Measurements from ENCODE around the gene WDR72. TPM values are rescaled to one million over a fixed set of nuclear protein-coding genes. Genes with fewer than 3 reads are reported as not detected.
A peak's percentile ranks its signal among the peaks of the same experiment; 100 is the strongest.

WDR72 gene
- total RNA-seq, result under 1 TPM; 0.55 to 0.97 TPM
- under 1 TPM; 0.10 to 0.35 TPM for polyA plus RNA-seq
- long read RNA-seq, donor 1, result 0 reads
- long read RNA-seq, donor 2, result 0 reads
- long read RNA-seq, donor 3, result 0 reads
- long read RNA-seq, donor 4, result 0 reads
- long read RNA-seq, donor 5, result 0 reads

DNA sequence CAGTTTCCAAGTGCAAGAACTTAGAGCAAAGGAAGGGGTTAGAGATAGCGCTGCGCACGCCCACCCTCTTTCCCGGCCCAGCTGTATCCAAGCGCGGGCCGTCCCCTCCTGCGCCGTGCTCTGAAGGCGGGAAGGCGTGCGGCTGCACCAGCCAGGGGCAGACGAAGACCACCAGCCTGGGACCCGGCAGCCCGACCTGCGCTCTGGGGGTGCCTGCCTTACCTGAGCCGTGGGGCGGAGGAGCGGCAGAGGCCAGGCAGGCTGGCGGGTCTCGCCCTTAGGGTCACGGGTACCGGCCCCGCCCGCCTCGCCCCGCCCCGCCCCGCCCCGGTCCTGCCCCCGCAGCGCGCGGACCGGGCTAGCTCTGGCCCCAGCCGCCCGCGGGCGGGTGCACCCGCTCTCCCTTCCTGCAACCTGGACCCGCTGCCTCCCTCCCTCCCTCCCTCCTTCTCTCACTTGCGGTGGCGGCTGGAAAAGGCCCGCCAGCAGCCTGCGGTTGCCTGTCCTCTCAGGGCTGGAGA, at the start of gene WDR72:
Gene WDR72 (minus strand): TSS at position 253 of the 521 bp plus-strand sequence. CDS start 26,514 bp downstream, outside the sequence.
- Histone ChIP-seq H3K4me3 (peak within 1 kb of the TSS; percentile 39), H3K27ac (ENCODE audit: low read depth in 1 of 2, low read length in 1 of 2) (no peak within 1 kb of the TSS), H3K4me1 (ENCODE audit: control insufficient read depth in 5 of 5, insufficient read depth in 5 of 5, low read length in 5 of 5) (peaks cover 0 to 2% (median 0%) of the 10 kb centered on the region in 5 donors), H3K9me3 (ENCODE audit: control insufficient read depth in 4 of 4, insufficient read depth in 3 of 4, low read length in 3 of 4) (peaks cover 0 to 2% (median 0%) of the 10 kb centered on the region in 4 donors), H3K36me3 (ENCODE audit: control insufficient read depth in 4 of 4, insufficient read depth in 4 of 4, low read length in 4 of 4) (no peaks in the 10 kb centered on the region), H3K9ac (ENCODE audit: insufficient read depth in 1 of 2, low read length in 2 of 2) (no peak within 1 kb of the TSS), H3K27me3 (ENCODE audit: control insufficient read depth in 3 of 3, insufficient read depth in 3 of 3, low read length in 2 of 3) (peaks cover 0 to 9% (median 8%) of the 10 kb centered on the region in 3 donors)
- DNase-seq (peak; percentile 17 to 51 (median 38)), ATAC-seq (ENCODE audit: insufficient read depth, low FRiP score) (peak; percentile 53)
- TF ChIP-seq, protein P1, sequence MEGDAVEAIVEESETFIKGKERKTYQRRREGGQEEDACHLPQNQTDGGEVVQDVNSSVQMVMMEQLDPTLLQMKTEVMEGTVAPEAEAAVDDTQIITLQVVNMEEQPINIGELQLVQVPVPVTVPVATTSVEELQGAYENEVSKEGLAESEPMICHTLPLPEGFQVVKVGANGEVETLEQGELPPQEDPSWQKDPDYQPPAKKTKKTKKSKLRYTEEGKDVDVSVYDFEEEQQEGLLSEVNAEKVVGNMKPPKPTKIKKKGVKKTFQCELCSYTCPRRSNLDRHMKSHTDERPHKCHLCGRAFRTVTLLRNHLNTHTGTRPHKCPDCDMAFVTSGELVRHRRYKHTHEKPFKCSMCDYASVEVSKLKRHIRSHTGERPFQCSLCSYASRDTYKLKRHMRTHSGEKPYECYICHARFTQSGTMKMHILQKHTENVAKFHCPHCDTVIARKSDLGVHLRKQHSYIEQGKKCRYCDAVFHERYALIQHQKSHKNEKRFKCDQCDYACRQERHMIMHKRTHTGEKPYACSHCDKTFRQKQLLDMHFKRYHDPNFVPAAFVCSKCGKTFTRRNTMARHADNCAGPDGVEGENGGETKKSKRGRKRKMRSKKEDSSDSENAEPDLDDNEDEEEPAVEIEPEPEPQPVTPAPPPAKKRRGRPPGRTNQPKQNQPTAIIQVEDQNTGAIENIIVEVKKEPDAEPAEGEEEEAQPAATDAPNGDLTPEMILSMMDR (IDR thresholded peaks at IDR 0.05; ENCODE audit: control extremely low read depth, extremely low read depth), result no peak
- 1 to 2% methylated on average over 34 to 45 of the region's 45 CpGs for WGBS, 2 donors

DNA sequence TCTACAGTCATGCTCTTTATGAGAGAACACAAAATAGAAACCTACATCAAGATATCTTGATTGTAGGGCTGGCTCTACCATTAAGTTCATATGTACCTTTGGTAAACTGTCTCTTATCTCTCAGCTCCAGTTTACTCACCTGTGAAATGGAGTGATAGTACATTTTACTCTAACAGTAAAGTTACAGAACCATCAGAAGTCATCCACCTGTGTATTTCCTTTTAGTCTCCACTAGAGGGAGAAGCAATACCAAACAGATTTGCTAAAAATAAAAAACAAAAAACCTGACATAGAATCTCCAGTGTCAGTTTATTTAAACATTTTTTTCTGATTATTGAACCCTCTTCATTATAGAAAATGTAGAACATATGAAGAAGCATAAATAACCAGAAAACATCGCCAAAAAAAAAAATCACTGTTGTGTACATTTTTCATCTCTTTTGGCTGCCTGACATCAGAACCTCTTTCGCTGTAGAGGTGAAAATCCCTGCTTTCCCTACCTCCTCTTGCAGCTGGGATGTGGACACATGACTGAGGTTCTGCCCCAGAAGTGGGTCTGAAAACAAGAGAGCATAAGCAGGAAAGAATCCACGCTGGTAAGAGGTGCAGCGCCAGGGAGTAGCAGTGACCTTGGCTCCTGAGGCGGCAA, 48.7 kb upstream of the WDR72 start:
- Histone ChIP-seq H3K4me3 (no peak overlapping the region), H3K36me3 (ENCODE audit: control insufficient read depth in 4 of 4, insufficient read depth in 4 of 4, low read length in 4 of 4) (no peaks in the 10 kb centered on the region), H3K4me1 (ENCODE audit: control insufficient read depth in 5 of 5, insufficient read depth in 5 of 5, low read length in 5 of 5) (peaks cover 0 to 29% (median 9%) of the 10 kb centered on the region in 5 donors), H3K27me3 (ENCODE audit: control insufficient read depth in 3 of 3, insufficient read depth in 3 of 3, low read length in 2 of 3) (no peaks in the 10 kb centered on the region), H3K27ac (ENCODE audit: low read depth in 1 of 2, low read length in 1 of 2) (no peak overlapping the region), H3K9me3 (ENCODE audit: control insufficient read depth in 4 of 4, insufficient read depth in 3 of 4, low read length in 3 of 4) (no peaks in the 10 kb centered on the region), H3K9ac (ENCODE audit: insufficient read depth in 1 of 2, low read length in 2 of 2) (no peak overlapping the region)
- WGBS, 2 donors, result 56 to 60% methylated on average over 5 of the region's 5 CpGs
- peak in 1 of 3 donors; percentile 69 for DNase-seq
- no peak for ATAC-seq (ENCODE audit: insufficient read depth, low FRiP score)
- TF ChIP-seq, protein P1 (IDR thresholded peaks at IDR 0.05; ENCODE audit: control extremely low read depth, extremely low read depth), result peak; percentile 17

DNA sequence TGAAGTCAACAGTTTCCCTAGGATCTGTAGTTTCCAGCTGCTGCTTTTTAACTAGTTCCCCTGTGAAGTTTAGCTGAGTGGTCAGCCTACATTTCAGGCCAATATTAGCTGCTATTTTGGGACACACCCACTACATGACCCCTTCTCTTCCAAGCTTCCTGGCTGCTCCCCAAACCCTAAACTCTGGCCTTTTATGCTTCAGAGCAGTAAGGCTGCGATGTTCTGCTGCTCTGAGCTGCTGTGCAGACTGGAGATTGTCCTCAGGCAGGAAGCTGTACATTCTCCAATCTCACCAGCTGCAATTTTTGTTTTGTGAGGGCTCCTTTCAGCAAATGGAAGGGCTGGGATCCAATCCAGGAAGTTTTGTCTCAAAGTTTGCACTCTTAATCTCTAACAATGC, 48.0 kb upstream of the WDR72 start:
- no peaks in the 10 kb centered on the region for H3K27me3 ChIP-seq (ENCODE audit: control insufficient read depth in 3 of 3, insufficient read depth in 3 of 3, low read length in 2 of 3)
- WGBS, 2 donors, result 53 to 80% methylated on average over 1 of the region's 1 CpG
- peaks cover 0 to 29% (median 5%) of the 10 kb centered on the region in 5 donors for H3K4me1 ChIP-seq (ENCODE audit: control insufficient read depth in 5 of 5, insufficient read depth in 5 of 5, low read length in 5 of 5)
- ATAC-seq (ENCODE audit: insufficient read depth, low FRiP score) (no peak), DNase-seq (peak; percentile 82 to 97 (median 94))
- no peaks in the 10 kb centered on the region for H3K9me3 ChIP-seq (ENCODE audit: control insufficient read depth in 4 of 4, insufficient read depth in 3 of 4, low read length in 3 of 4)
- H3K27ac ChIP-seq (ENCODE audit: low read depth in 1 of 2, low read length in 1 of 2), result no peak overlapping the region
- no peaks in the 10 kb centered on the region for H3K36me3 ChIP-seq (ENCODE audit: control insufficient read depth in 4 of 4, insufficient read depth in 4 of 4, low read length in 4 of 4)
- H3K9ac ChIP-seq (ENCODE audit: insufficient read depth in 1 of 2, low read length in 2 of 2), result no peak overlapping the region
- H3K4me3 ChIP-seq, result no peak overlapping the region
- TF ChIP-seq, protein P1 (IDR thresholded peaks at IDR 0.05; ENCODE audit: control extremely low read depth, extremely low read depth), result no peak

Measured in lung (tissue), 16 donors.